Inferior parietal cortex (tissue), 1 donor: ENCODE measurements around the gene MKRN2.
"Not testable (repeated sequence)": the region's sequence is repeated elsewhere in the genome, so short reads cannot be mapped to it uniquely, and the experiment has no call there.

Experiments
- DNase-seq: peaks from one replicate; pipeline ENCODE4 v3.0.0-alpha.2; 2016; ENCODE audit errors: extremely low spot score

MKRN2 gene

DNA sequence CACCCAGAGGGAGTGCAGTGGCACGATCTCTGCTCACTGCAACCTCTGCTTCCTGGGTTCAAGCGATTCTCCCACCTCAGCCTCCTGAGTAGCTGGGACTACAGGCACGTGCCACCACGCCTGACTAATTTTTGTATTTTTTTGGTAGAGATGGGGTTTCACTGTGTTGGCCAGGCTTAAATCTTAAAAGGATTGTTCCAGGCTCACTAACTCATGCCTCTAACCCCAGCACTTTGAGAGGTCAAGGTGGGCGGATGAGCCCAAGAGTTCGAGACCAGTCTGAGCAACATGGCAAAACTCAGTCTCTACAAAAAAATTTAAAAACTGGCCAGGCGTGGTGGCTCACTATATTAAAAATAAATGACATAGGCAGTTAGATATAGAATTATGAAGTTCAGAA, 74.0 kb downstream of the MKRN2 start:
- DNase-seq, result not testable (repeated sequence)

DNA sequence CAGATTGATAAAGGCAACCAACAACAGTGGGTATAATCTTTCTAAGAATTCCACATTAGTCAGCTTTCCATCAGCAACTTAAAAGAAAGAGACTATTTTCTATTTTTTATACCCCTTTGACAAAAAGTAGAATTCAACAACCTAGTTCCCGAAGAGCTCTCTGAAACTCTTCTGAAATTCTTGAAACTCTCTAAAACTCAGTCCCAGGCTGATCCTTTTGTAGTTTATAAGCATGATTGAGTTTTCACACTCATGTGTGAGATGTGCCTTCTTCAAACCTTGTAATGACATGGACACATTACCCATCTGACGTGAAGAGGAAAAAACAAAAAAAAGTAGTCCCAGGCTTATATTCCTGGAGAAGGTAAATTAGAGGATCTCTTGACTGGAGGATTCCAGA, 75.6 kb downstream of the MKRN2 start:
- DNase-seq, result no peak

DNA sequence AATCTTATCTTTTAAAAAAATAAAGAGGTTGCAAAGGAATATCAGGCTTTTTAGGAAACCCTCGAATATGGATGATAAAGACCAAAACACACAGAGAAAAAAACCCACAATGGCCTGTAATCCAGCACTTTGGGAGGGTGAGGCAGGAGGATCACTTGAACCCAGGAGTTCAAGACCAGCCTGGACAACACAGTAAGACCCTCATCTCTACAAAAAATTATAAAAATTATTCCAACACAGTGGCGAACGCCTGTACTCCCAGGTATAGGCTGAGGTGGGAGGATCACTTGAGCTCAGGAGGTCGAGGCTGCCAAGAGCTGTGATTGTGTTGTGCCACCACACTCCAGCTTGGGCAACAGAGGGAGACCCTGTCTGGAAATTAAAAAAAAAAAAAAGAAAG, 76.2 kb downstream of the MKRN2 start:
- DNase-seq, result no peak
